ENCODE measurements around the gene CETN2.

DNA sequence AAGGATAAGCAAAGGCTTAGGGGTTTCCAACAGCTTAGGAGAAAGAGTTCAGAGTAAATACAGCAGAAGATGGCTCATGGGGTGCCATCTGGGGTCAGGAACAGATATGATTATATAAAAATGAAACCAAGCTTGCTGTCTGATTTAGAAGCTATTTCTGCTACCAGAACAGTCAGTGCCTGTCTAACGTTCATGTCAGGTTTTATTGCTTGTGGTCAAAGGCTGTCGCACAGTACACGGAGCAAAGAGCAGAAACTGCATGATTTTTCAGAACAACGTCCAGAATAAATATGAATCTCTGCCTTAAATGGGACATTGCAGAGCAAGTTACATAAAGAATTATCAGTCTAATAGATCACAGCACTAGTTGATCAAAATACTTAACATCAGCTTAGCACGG lies 17.4 kb downstream of the CETN2 start:
- TF ChIP-seq, protein P1, sequence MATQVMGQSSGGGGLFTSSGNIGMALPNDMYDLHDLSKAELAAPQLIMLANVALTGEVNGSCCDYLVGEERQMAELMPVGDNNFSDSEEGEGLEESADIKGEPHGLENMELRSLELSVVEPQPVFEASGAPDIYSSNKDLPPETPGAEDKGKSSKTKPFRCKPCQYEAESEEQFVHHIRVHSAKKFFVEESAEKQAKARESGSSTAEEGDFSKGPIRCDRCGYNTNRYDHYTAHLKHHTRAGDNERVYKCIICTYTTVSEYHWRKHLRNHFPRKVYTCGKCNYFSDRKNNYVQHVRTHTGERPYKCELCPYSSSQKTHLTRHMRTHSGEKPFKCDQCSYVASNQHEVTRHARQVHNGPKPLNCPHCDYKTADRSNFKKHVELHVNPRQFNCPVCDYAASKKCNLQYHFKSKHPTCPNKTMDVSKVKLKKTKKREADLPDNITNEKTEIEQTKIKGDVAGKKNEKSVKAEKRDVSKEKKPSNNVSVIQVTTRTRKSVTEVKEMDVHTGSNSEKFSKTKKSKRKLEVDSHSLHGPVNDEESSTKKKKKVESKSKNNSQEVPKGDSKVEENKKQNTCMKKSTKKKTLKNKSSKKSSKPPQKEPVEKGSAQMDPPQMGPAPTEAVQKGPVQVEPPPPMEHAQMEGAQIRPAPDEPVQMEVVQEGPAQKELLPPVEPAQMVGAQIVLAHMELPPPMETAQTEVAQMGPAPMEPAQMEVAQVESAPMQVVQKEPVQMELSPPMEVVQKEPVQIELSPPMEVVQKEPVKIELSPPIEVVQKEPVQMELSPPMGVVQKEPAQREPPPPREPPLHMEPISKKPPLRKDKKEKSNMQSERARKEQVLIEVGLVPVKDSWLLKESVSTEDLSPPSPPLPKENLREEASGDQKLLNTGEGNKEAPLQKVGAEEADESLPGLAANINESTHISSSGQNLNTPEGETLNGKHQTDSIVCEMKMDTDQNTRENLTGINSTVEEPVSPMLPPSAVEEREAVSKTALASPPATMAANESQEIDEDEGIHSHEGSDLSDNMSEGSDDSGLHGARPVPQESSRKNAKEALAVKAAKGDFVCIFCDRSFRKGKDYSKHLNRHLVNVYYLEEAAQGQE (tag by site-specific recombination; IDR thresholded peaks at IDR 0.05) = no peak
- TF ChIP-seq MEIS1 (CRISPR knock-in tag; IDR thresholded peaks at IDR 0.05; ENCODE audit: borderline replicate concordance) (no peak), KLF9 (tag by site-specific recombination; IDR thresholded peaks at IDR 0.05; ENCODE audit: low read depth) (no peak), YY2 (tag by site-specific recombination; IDR thresholded peaks at IDR 0.05) (no peak), ZEB2 (tag by site-specific recombination; IDR thresholded peaks at IDR 0.05) (no peak)
- TF ChIP-seq, protein P2, sequence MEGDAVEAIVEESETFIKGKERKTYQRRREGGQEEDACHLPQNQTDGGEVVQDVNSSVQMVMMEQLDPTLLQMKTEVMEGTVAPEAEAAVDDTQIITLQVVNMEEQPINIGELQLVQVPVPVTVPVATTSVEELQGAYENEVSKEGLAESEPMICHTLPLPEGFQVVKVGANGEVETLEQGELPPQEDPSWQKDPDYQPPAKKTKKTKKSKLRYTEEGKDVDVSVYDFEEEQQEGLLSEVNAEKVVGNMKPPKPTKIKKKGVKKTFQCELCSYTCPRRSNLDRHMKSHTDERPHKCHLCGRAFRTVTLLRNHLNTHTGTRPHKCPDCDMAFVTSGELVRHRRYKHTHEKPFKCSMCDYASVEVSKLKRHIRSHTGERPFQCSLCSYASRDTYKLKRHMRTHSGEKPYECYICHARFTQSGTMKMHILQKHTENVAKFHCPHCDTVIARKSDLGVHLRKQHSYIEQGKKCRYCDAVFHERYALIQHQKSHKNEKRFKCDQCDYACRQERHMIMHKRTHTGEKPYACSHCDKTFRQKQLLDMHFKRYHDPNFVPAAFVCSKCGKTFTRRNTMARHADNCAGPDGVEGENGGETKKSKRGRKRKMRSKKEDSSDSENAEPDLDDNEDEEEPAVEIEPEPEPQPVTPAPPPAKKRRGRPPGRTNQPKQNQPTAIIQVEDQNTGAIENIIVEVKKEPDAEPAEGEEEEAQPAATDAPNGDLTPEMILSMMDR (tag by site-specific recombination; IDR thresholded peaks at IDR 0.05) = no peak
- TF ChIP-seq, protein P3, sequence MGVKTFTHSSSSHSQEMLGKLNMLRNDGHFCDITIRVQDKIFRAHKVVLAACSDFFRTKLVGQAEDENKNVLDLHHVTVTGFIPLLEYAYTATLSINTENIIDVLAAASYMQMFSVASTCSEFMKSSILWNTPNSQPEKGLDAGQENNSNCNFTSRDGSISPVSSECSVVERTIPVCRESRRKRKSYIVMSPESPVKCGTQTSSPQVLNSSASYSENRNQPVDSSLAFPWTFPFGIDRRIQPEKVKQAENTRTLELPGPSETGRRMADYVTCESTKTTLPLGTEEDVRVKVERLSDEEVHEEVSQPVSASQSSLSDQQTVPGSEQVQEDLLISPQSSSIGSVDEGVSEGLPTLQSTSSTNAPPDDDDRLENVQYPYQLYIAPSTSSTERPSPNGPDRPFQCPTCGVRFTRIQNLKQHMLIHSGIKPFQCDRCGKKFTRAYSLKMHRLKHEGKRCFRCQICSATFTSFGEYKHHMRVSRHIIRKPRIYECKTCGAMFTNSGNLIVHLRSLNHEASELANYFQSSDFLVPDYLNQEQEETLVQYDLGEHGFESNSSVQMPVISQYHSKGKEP (tag by site-specific recombination; IDR thresholded peaks at IDR 0.05) = no peak
- TF ChIP-seq, protein P4, sequence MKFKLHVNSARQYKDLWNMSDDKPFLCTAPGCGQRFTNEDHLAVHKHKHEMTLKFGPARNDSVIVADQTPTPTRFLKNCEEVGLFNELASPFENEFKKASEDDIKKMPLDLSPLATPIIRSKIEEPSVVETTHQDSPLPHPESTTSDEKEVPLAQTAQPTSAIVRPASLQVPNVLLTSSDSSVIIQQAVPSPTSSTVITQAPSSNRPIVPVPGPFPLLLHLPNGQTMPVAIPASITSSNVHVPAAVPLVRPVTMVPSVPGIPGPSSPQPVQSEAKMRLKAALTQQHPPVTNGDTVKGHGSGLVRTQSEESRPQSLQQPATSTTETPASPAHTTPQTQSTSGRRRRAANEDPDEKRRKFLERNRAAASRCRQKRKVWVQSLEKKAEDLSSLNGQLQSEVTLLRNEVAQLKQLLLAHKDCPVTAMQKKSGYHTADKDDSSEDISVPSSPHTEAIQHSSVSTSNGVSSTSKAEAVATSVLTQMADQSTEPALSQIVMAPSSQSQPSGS (tag by site-specific recombination; IDR thresholded peaks at IDR 0.05; ENCODE audit: low read depth) = no peak
